ENCODE measurements around the gene GJC3.
"Not testable (repeated sequence)": the region's sequence is repeated elsewhere in the genome, so short reads cannot be mapped to it uniquely, and the experiment has no call there.

The GJC3 gene

GRCh38 chr7:99949645-99950228 lies 20.3 kb upstream of the GJC3 start:
- Mint-ChIP-seq H3K27me3 (peaks cover under 1% of the 10 kb centered on the region), H3K4me3 (no peak overlapping the region), H3K9me3 (no peaks in the 10 kb centered on the region), H3K4me1 (ENCODE audit: low read depth) (peaks cover 33% of the 10 kb centered on the region), H3K36me3 (ENCODE audit: low read depth) (no peaks in the 10 kb centered on the region), H3K27ac (no peak overlapping the region)
- intact Hi-C loops (cut with micrococcal nuclease): no loop called here

- Mint-ChIP-seq H3K4me1 (ENCODE audit: low read depth) (peaks cover 20% of the 10 kb centered on the region), H3K27me3 (peaks cover 9% of the 10 kb centered on the region), H3K4me3 (no peak overlapping the region), H3K36me3 (ENCODE audit: low read depth) (no peaks in the 10 kb centered on the region), H3K27ac (no peak overlapping the region), H3K9me3 (no peaks in the 10 kb centered on the region)
- intact Hi-C loops (cut with micrococcal nuclease): no loop called here
Observed at GRCh38 chr7:99947608-99948007, 18.2 kb upstream of the GJC3 start.

DNA sequence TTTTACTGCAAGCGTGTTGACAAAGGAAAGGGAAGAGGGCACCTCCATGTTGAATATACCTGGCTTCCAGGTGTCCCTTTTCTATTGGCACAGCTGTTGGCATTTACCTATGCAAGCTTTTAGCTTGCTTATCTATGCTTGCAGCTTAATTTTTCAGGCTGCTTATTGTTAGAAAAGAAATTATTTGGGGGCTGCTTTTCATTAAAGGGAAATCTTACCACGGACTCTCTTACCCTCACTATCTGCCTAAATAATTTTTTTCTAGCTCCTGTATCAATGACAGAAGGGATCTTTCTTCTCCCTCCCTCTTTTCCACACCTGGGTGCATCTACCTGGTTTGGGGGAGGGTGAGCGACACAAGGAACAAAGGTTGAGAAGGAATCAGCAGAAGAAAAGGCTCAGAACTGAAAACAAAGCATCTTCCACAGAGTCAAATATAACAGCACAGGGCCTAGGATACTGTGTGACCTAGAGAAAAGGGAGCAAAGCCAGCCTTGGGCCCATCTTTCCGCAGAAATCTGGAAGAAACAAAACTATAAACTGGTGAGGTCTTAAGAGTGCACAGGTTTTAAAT lies 15.2 kb upstream of the GJC3 start:
- Mint-ChIP-seq H3K36me3 (ENCODE audit: low read depth) (no peaks in the 10 kb centered on the region), H3K9me3 (peaks cover under 1% of the 10 kb centered on the region), H3K4me1 (ENCODE audit: low read depth) (peaks cover 15% of the 10 kb centered on the region), H3K27me3 (peaks cover 21% of the 10 kb centered on the region), H3K4me3 (no peak overlapping the region), H3K27ac (no peak overlapping the region)
- intact Hi-C loops (cut with micrococcal nuclease): no loop called here

GRCh38 chr7:99943641-99944496 lies 14.4 kb upstream of the GJC3 start:
- intact Hi-C loops (cut with micrococcal nuclease): no loop called here
- Mint-ChIP-seq H3K4me1 (ENCODE audit: low read depth) (peaks cover 13% of the 10 kb centered on the region), H3K9me3 (peaks cover 8% of the 10 kb centered on the region), H3K36me3 (ENCODE audit: low read depth) (no peaks in the 10 kb centered on the region), H3K27me3 (peaks cover 25% of the 10 kb centered on the region), H3K27ac (no peak overlapping the region), H3K4me3 (no peak overlapping the region)

- Mint-ChIP-seq H3K27me3 (peaks cover 31% of the 10 kb centered on the region), H3K4me1 (ENCODE audit: low read depth) (no peaks in the 10 kb centered on the region), H3K9me3 (peaks cover 20% of the 10 kb centered on the region), H3K36me3 (ENCODE audit: low read depth) (no peaks in the 10 kb centered on the region), H3K27ac (no peak overlapping the region), H3K4me3 (no peak overlapping the region)
- intact Hi-C loops (cut with micrococcal nuclease): no loop called here
Observed at GRCh38 chr7:99938296-99938695, 8.9 kb upstream of the GJC3 start.

DNA sequence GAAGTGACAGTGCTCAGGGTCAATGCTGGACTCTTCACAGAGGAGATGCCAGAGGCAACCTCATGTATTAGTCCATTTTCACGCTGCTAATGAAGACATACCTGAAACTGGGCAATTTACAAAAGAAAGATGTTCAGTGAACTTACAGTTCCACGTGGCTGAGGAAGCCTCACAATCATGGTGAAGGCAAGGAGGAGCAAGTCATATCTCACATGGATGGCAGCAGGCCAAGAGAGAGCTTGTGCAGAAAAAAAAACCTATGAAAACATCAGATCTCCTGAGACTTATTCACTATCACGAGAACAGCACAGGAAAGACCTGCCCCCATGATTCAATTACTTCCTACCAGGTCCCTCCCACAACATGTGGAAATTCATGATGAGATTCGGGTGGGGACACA lies 5.6 kb upstream of the GJC3 start:
- H3K4me1 Mint-ChIP-seq (ENCODE audit: low read depth); intact Hi-C loops (cut with micrococcal nuclease); H3K27ac Mint-ChIP-seq; H3K4me3 Mint-ChIP-seq; H3K36me3 Mint-ChIP-seq (ENCODE audit: low read depth): not testable (repeated sequence)
- H3K27me3 Mint-ChIP-seq: peaks cover 17% of the 10 kb centered on the region
- peaks cover 20% of the 10 kb centered on the region for H3K9me3 Mint-ChIP-seq

DNA sequence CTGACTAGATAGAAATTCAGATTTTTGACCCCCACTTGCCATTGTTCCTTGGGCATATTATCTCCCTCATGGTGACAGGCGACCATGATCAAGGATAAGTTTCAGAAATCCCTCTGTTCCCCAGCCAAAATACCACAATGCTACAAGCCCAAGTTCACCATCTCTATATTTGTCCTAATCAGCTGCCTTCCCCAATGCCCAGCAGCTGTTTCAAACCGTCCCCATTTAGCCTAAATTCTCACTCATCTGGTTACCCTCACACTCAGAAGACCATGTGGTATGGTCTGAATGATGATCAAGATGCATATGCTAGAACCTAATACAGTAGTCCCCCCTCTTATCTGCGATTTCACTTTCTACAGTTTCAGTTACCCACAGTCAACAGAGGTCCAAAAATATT lies 956 bp upstream of the GJC3 start:
- intact Hi-C loops (cut with micrococcal nuclease): no loop called here
- H3K36me3 Mint-ChIP-seq (ENCODE audit: low read depth): no peaks in the 10 kb centered on the region
- H3K9me3 Mint-ChIP-seq: no peaks in the 10 kb centered on the region
- no peak overlapping the region for H3K27ac Mint-ChIP-seq
- peaks cover 43% of the 10 kb centered on the region for H3K27me3 Mint-ChIP-seq
- peaks cover 17% of the 10 kb centered on the region for H3K4me1 Mint-ChIP-seq (ENCODE audit: low read depth)
- H3K4me3 Mint-ChIP-seq: no peak overlapping the region

DNA sequence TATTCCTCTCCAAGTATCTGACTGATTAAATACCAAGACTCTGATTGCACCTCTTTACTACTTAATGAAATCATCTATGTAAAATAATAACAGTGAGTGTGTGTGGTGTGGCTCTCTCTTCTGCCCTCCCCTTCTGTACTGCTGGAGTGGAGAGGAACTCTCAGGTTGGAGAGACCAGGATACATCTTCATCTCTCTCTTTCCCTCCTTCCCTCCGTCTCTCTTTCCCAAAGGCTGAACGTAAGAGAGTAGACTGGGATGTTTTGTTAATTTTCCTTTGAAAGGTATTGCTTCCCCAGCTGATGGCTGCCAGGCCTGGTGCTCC lies 272 bp upstream of the GJC3 start:
- H3K36me3 Mint-ChIP-seq (ENCODE audit: low read depth): no peaks in the 10 kb centered on the region
- H3K9me3 Mint-ChIP-seq: no peaks in the 10 kb centered on the region
- no peak overlapping the region for H3K4me3 Mint-ChIP-seq
- H3K27ac Mint-ChIP-seq: peak overlapping the region; percentile 66
- H3K27me3 Mint-ChIP-seq: peaks cover 41% of the 10 kb centered on the region
- intact Hi-C loops (cut with micrococcal nuclease): no loop called here
- H3K4me1 Mint-ChIP-seq (ENCODE audit: low read depth): peaks cover 17% of the 10 kb centered on the region

GRCh38 chr7:99928188-99928587 lies 1.2 kb downstream of the GJC3 start:
- no peaks in the 10 kb centered on the region for H3K9me3 Mint-ChIP-seq
- H3K27me3 Mint-ChIP-seq: peaks cover 40% of the 10 kb centered on the region
- no peak overlapping the region for H3K4me3 Mint-ChIP-seq
- H3K36me3 Mint-ChIP-seq (ENCODE audit: low read depth): no peaks in the 10 kb centered on the region
- H3K4me1 Mint-ChIP-seq (ENCODE audit: low read depth): peaks cover 17% of the 10 kb centered on the region
- intact Hi-C loops (cut with micrococcal nuclease): no loop called here
- H3K27ac Mint-ChIP-seq: no peak overlapping the region

DNA sequence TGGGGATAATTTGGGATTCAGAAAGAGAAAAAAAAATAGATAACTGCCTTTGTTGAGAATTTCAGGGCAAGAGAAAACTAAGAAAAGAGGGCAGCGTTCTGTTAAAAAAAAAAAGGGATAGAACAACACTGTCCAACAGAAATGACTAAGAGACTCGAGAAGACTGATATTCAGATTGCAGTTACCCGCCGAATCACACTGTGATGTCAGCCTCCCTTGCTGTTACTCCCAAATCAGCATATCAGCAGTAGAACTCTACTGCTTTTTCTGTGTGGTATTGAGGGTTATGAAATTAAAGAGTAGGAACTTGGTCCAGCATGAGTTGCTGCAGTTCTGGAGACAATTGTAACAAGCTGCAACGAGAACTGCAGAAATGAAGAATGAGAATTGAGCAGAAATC lies 1.9 kb downstream of the GJC3 start:
- Mint-ChIP-seq H3K27me3 (peaks cover 41% of the 10 kb centered on the region), H3K4me3 (no peak overlapping the region), H3K27ac (no peak overlapping the region), H3K9me3 (no peaks in the 10 kb centered on the region), H3K36me3 (ENCODE audit: low read depth) (no peaks in the 10 kb centered on the region), H3K4me1 (ENCODE audit: low read depth) (peaks cover 17% of the 10 kb centered on the region)
- intact Hi-C loops (cut with micrococcal nuclease): no loop called here

DNA sequence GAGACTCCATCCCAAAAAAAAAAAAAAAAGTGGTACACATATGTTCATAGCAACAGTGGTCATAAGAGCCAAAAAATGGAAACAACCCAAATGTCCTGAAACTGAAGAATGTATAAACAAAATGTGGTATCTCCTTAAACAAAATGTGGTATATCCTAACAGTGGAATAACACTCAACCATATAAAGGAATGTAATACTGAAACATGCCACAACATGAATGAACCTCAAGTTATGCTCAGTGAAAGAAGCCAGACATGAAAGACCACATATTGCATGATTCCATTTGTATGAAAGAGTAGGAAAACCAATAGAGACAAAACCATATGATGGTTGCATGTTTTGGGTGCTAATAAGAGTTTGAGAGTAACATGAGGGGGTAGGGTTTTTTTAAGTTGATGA lies 3.1 kb downstream of the GJC3 start:
- H3K9me3 Mint-ChIP-seq: no peaks in the 10 kb centered on the region
- peaks cover 45% of the 10 kb centered on the region for H3K27me3 Mint-ChIP-seq
- peaks cover 9% of the 10 kb centered on the region for H3K36me3 Mint-ChIP-seq (ENCODE audit: low read depth)
- H3K4me1 Mint-ChIP-seq (ENCODE audit: low read depth): peaks cover 17% of the 10 kb centered on the region
- no peak overlapping the region for H3K4me3 Mint-ChIP-seq
- intact Hi-C loops (cut with micrococcal nuclease): no loop called here
- no peak overlapping the region for H3K27ac Mint-ChIP-seq

DNA sequence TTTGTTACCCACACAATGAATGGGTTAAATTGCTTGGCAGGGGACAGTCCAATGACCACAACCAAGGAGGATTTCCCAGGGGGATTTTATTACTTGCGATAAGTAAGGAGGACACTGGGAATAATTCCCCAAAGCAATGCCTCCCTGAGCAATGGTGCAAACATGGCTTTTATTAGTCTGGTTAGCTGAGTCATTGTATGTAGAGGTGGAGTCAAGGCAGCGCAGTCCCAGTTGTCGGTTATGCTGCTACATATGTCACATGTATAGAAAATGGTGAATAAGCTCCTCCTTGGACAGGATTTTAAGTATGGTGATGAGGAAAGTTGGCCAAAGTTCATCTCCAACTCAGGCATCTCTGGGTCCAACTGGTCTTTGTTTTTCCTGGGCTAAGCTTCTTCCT lies 6.2 kb downstream of the GJC3 start:
- H3K9me3 Mint-ChIP-seq: no peaks in the 10 kb centered on the region
- intact Hi-C loops (cut with micrococcal nuclease): no loop called here
- H3K36me3 Mint-ChIP-seq (ENCODE audit: low read depth): peaks cover 27% of the 10 kb centered on the region
- H3K27me3 Mint-ChIP-seq: peaks cover 33% of the 10 kb centered on the region
- H3K27ac Mint-ChIP-seq: no peak overlapping the region
- H3K4me1 Mint-ChIP-seq (ENCODE audit: low read depth): peaks cover 4% of the 10 kb centered on the region
- H3K4me3 Mint-ChIP-seq: no peak overlapping the region

DNA sequence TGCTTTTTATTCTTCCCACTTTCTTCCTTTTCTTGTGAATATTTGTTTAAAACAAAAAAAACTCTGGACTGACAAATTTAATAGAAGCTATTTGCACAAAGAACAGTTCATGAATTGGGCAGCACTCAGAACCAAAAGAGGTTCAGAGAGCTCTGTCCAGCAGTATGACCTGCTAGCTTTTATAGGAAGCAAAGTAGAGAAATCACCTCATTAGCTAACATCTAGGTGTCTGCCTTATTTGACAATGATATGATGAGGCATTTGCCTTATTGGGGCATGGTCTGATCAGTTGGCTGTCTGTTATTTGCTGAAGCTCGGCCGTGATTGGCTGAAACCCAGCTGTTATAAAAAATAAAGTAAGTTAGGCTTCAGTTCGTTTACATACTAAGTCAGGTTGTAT lies 9.3 kb downstream of the GJC3 start:
- Mint-ChIP-seq H3K9me3 (no peaks in the 10 kb centered on the region), H3K36me3 (ENCODE audit: low read depth) (peaks cover 55% of the 10 kb centered on the region), H3K27ac (peak overlapping the region; percentile 93), H3K4me1 (ENCODE audit: low read depth) (peaks cover 23% of the 10 kb centered on the region), H3K4me3 (peak overlapping the region; percentile 88), H3K27me3 (peaks cover 9% of the 10 kb centered on the region)
- intact Hi-C loops (cut with micrococcal nuclease): no loop called here

GRCh38 chr7:99919814-99920112 lies 9.7 kb downstream of the GJC3 start:
- H3K27ac Mint-ChIP-seq: peak overlapping the region; percentile 93
- H3K27me3 Mint-ChIP-seq: peaks cover 9% of the 10 kb centered on the region
- peaks cover 59% of the 10 kb centered on the region for H3K36me3 Mint-ChIP-seq (ENCODE audit: low read depth)
- intact Hi-C loops (cut with micrococcal nuclease): loop anchor here (10.0 kb wide), 1 partner anchor 135 kb away; no protein-coding TSS in a partner anchor
- peak overlapping the region; percentile 88 for H3K4me3 Mint-ChIP-seq
- no peaks in the 10 kb centered on the region for H3K9me3 Mint-ChIP-seq
- H3K4me1 Mint-ChIP-seq (ENCODE audit: low read depth): peaks cover 24% of the 10 kb centered on the region
